GM12873 (cell line): Measurements from ENCODE around the gene SHANK3.

Experiments used
- CTCF ChIP-seq: IDR thresholded peaks from 2 replicates; pipeline ENCODE4 v1.5.1; 2012; ENCODE audit warnings: low read depth, mild to moderate bottlenecking, moderate library complexity, low read length, control low read depth; ENCODE audit not compliant: insufficient read depth; ENCODE audit errors: missing control alignments

SHANK3 gene

GRCh38 chr22:50670513-50670912 lies 2.1 kb upstream of the SHANK3 start:
- TF ChIP-seq CTCF: no peak

GRCh38 chr22:50670914-50671538 lies 1.6 kb upstream of the SHANK3 start:
- no peak for TF ChIP-seq CTCF

GRCh38 chr22:50671641-50672040 lies 982 bp upstream of the SHANK3 start:
- TF ChIP-seq CTCF: no peak

- TF ChIP-seq CTCF: no peak
These were observed 582 bp upstream of the SHANK3 start for GRCh38 chr22:50672041-50672440.

- TF ChIP-seq CTCF: no peak
These were observed 857 bp downstream of the SHANK3 start for GRCh38 chr22:50673231-50674129.

- no peak for TF ChIP-seq CTCF
These were observed 1.5 kb downstream of the SHANK3 start for GRCh38 chr22:50674130-50674500.
